Activated naive CD4-positive, alpha-beta T cell treated with anti-CD3 and anti-CD28 coated beads, Interleukin-2, amount 50 U/mL, for 16 hours (primary cell): ENCODE data around the gene PDE7B.

Experiments
- DNase-seq: peaks from one replicate; pipeline ENCODE4 v3.0.0-alpha.2; 2020

The PDE7B gene

GRCh38 chr6:135938576-135939207 lies 87.2 kb downstream of the PDE7B start:
- DNase-seq, result no peak

- DNase-seq, result no peak
These were observed 87.7 kb downstream of the PDE7B start for GRCh38 chr6:135939208-135939591.

- DNase-seq, result no peak
These were observed 89.2 kb downstream of the PDE7B start for GRCh38 chr6:135940616-135941167.

GRCh38 chr6:135941275-135942025 lies 89.9 kb downstream of the PDE7B start:
- DNase-seq, result no peak

DNA sequence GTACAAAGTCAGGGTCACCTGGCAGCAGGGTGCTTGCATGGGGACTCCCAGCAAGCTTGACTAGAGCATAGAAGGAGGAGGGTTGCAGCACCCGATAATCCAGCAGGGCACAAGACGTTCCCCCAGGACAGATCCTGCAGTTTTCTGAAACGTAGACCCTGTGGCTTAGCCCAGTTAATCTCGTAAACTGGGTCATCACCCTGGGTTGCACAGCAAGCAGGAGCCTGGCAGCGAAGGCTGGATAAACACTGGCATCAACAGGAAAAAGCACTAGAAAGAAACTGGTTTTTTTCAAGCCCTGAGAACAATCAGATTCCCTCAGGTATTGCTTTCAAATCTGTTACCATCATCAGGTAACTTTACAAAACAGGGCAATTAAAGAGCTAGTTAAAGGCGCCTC lies 92.6 kb downstream of the PDE7B start:
- DNase-seq, result no peak

DNA sequence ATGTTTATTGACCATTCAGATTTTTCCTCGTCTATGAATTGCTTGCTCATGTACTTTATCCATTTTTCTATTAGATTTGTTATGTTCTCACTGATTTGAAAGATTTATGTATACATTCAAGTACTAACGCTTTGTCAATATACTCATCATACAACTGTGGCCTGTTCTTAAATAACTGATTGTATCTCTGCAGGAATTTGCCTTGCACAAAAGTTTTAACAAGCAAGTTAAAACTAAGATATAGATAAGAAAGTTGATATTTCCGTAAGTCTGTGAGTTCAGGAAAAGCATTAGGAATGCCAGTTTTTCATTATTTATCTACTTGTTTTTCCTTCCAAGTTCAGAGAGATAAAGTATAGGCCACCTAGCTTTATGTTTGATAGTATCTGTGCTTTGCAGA lies 95.2 kb downstream of the PDE7B start:
- no peak for DNase-seq

DNA sequence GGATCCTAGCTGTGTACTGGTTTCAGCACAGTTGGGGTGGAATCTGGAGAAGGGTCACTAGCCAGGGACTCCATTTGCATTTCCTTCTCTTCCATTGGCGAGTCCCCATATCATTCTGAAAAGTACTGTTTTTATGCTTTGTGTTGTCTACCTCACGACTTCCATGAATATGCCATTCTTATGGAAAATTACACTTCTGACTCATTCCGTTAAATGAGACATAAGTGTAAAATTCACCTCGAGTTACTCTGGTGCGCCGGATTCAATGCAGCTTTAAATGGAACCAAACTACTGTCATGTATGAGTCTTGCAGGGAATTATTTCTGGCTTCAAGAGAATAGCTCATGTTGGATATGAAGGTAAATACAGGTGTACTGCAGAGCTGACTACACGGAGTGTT lies 99.2 kb downstream of the PDE7B start:
- no peak for DNase-seq

GRCh38 chr6:135951169-135951568 lies 99.7 kb downstream of the PDE7B start:
- no peak for DNase-seq

DNA sequence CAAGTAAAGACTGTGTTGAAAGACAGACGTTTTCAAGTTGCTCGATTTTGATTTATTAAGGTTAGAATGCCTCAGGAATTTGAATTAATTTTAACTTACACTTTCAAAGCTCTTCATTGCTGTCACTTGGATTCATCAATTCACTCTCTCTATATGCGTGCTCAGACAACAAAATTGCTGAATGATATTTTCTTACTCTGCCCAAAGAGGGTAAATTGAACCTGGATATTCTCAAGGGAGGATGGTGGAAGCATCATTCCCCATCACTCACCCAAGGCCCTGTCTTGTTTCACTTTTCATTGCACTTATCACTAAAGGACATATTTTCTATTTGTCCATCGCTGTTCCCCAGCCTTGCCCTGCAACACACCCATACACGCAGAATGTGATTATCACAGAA lies 102.3 kb downstream of the PDE7B start:
- DNase-seq, result no peak

GRCh38 chr6:135955099-135955498 lies 103.6 kb downstream of the PDE7B start:
- DNase-seq, result no peak

GRCh38 chr6:135962731-135963130 lies 111.2 kb downstream of the PDE7B start:
- DNase-seq, result no peak

DNA sequence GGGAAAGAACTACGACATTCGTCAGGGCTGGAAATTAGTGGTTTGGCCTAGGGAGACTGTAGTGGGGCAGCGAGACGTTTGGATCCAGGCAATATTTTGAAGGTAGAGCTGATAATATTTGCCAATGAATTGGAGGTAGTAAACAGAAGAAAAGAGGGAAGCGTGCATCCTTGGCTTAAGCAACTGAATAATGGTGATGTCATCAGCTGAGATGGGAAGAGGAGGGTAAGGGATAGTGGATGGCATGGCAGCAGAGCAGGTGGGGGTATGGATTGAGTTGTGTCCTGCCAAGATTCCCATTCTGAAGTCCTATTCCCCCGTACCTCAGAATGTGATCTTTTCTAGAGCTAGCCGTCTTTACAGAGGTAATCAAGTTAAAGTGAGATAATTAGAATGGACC lies 119.2 kb downstream of the PDE7B start:
- no peak for DNase-seq

- no peak for DNase-seq
These were observed 119.8 kb downstream of the PDE7B start for GRCh38 chr6:135971351-135971750.

DNA sequence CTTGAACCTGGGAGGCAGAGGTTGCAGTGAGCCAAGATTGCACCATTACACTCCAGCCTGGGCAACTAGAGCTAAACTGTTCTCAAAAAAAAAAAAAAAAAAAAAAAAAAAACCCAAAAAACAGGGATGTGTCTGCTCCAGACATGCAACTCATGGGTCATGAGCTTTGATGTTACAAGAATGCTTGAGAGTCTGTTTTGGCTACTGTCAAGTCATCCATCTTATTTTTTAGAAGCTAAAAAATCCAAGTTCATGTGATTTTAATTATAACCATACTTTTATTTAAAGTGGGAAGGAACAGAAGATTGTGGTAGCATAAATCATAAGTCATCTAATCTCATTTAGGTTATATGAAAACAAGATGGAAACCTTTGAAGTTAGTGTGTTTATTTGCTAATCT lies 120.6 kb downstream of the PDE7B start:
- DNase-seq, result no peak

GRCh38 chr6:135972586-135972985 lies 121.1 kb downstream of the PDE7B start:
- DNase-seq, result no peak

DNA sequence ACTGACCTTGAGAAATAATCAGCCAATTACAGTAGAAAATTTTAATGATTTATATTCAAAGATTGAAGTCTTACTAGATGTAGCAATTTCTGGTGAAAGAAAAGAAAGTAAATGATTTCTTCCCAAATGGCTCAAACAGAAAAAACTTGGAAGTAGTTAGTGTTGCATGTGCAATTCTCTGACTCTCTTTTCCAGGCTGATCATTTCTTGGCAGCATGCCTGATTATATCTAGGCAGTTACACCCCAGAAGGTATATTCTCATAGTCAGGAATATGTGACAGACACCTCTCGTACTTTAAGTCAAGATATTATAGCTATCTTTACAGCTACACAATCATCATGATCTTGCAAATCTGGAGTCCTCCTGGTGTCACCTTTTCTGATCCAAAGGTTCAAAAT lies 122.9 kb downstream of the PDE7B start:
- DNase-seq, result no peak

DNA sequence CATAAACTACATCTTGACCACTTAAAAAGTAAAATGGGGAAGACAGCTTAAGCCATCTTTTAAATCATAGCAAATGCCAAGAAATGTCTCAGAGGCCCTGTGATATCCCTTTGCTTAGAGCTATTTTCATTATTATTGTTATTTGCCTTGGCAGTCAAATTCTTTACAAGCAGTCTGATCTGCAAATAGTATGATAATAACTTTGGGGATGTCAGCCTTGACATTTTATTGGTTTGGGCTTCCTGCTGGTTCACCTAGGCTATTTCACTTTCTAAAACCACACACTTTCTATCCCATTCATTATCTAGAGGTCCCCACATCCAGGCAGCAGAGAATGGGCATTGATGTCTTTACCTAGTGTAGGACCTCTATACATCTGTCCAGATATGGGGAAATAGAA lies 125.1 kb downstream of the PDE7B start:
- DNase-seq, result no peak

GRCh38 chr6:135983093-135983492 lies 131.6 kb downstream of the PDE7B start:
- DNase-seq, result no peak

DNA sequence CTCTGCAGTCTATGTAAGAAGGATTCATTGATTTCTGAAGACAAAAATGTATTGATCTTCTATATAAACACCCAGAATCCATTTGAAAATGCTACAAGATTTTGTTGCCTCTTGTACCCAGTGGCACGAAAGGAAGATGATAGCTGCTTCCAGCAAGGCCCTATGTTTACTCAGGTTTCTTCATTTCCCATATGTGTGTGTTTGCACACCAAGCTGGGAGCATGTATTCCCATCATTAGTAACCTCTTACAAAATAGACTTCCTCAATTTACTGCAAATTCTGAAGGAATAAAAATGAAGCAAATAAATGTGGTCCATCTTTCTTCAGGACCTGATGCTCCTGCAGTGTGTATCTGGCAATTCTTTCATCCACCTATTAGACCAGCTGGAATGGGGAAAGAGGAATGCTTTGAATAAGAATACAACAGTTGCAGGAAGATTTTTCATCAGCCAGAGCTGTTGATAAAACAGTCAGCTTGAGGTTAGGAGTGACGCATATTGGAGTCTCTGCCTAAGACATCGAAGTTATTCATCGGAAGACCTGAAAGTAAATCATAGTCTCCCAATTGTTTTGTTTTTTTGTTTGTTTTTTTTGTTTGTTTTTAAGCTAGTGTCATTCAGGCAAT lies 132.3 kb downstream of the PDE7B start:
- DNase-seq, result no peak

GRCh38 chr6:135985471-135985870 lies 134.0 kb downstream of the PDE7B start:
- DNase-seq, result no peak

GRCh38 chr6:135987226-135987625 lies 135.7 kb downstream of the PDE7B start:
- no peak for DNase-seq

- no peak for DNase-seq
These were observed 138.9 kb downstream of the PDE7B start for GRCh38 chr6:135990439-135990838.

- DNase-seq, result no peak
These were observed 139.5 kb downstream of the PDE7B start for GRCh38 chr6:135990855-135991464.

DNA sequence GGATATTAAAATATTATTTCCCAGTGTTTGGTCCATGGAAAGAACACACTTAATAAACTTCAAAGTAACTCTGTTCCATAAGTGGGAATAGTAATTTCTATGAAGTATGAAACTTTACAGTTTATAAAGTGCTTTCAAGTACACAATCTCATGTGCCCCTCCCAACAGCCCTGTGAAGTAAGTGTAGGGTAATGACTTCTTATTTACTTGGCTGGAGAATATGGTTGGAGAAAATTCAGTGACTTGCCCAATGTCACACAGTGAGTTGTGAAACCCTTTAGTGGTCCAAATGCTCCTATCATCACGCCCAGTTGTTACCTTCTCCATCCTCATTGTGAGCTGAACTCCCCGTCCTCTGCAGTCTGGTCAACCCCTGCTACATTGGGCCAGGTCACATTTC lies 141.2 kb downstream of the PDE7B start:
- DNase-seq, result no peak
